OCI-LY1 (cell line): Measurements from ENCODE around the gene ADAMTS15.

Source experiments
- EZH2 ChIP-seq: fragments of 200-600 bp; sonication (generic), shearing (Covaris generic); IDR thresholded peaks from 2 replicates; pipeline ENCODE4 v1.8.0; 2017; ENCODE audit warnings: borderline replicate concordance, mixed run types, mild to moderate bottlenecking, antibody characterized with exemption, low read length, moderate library complexity, mixed read lengths
- TF ChIP-seq, protein P1 (sequence below): fragments of 200-600 bp; sonication (generic), shearing (Covaris generic); IDR thresholded peaks from 2 replicates; pipeline ENCODE4 v1.5.1; 2017; ENCODE audit warnings: mild to moderate bottlenecking, antibody characterized with exemption, low read length, moderate library complexity, mixed read lengths

DNA sequence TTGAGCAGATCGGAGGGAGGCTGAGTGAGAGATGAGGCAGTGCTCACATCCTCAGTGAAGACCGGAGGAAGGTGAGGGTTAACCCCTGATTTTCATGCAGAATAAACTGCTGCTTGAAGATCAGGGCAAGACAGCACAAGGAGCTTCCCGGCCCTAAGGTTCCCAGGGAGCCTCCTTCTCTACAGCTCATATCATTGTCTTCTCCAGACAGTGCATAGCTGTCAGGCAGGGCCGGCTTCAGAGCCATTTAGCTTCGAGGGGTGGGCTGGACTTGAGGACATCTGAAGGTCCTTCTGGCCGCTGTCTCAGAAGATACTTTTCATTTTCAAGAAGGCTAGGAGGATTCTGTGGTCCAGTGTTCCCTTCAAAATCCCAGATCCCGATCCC, 27.3 kb upstream of the ADAMTS15 start:
- TF ChIP-seq, protein P1, sequence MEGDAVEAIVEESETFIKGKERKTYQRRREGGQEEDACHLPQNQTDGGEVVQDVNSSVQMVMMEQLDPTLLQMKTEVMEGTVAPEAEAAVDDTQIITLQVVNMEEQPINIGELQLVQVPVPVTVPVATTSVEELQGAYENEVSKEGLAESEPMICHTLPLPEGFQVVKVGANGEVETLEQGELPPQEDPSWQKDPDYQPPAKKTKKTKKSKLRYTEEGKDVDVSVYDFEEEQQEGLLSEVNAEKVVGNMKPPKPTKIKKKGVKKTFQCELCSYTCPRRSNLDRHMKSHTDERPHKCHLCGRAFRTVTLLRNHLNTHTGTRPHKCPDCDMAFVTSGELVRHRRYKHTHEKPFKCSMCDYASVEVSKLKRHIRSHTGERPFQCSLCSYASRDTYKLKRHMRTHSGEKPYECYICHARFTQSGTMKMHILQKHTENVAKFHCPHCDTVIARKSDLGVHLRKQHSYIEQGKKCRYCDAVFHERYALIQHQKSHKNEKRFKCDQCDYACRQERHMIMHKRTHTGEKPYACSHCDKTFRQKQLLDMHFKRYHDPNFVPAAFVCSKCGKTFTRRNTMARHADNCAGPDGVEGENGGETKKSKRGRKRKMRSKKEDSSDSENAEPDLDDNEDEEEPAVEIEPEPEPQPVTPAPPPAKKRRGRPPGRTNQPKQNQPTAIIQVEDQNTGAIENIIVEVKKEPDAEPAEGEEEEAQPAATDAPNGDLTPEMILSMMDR, result no peak
- no peak for TF ChIP-seq EZH2
